ENCODE data around the gene SF3B2. TPM values are rescaled to one million over a fixed set of nuclear protein-coding genes. Genes with fewer than 3 reads are reported as not detected.
"Not testable (repeated sequence)": the region's sequence is repeated elsewhere in the genome, so short reads cannot be mapped to it uniquely, and the experiment has no call there.

SF3B2 gene
- total RNA-seq, 1 donor from 2014 or later, result 88.6 TPM

DNA sequence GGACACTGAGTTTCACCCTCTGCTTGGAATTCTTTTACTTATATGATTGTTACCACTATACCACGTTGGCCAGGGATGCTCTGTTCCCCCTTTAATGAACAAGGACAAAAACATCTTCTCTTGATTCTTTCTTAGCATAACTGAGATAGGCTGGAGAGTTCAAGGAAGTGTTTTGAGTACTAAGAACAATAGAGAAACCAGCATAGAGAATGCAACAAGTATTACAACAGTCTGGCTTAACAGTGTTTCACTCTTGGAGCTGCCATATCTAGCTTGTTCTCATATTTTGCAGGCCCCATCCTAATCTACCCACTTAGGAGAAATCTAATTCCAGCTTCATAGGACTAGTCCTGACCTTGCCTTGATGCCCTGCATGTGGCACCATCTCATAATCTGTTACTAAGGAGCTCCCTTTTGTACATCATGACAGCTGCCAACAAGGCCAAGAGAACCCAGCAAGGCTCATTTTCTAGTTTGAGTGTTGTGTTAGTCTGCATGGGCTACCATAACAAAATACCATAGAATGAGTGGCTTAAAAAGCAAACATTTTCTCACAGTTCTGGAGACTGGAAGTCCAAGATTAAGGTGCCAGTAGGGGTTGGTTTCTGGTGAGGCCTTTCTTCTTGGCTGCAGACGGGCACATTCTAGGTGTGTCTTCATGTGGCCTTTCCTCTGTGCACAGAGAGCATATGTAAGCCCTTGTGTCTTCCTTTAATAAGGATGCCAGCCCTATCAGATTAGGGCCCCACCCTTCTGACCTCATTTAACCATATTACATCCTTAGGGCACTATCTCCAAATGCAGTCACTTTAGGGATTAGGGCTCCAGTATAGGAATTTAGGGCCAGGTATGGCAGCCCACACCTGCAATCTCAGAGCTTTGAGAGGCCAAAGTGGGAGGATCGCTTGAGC, 55.7 kb downstream of the SF3B2 start:
- DNase-seq, result no peak

- no peak for DNase-seq
Observed at GRCh38 chr11:66109294-66109693, 57.1 kb downstream of the SF3B2 start.

GRCh38 chr11:66111158-66111557, 59.0 kb downstream of the SF3B2 start:
- DNase-seq, result no peak

DNA sequence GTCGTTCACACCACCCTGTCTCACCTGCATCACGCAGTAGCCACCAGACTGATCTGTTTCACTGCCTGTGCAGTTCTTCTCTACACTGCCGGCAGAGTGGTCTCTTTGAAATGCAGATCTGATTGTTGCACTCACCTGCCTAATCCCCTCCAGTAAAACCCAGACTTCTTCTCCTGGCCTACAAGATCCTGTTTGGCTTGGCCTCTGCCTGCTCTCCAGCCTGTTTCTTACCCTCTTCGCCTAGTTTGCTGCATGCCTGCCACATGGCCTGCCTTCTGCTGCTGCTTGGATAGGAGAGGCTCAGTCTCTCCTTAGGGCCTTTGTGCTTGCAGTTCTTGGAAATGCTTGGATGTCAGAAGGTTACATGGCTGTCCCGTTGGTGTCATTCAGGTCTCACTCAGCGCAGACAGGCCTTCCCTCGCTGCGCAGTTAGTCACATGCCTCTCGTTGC, 59.9 kb downstream of the SF3B2 start:
- no peak for DNase-seq

GRCh38 chr11:66112601-66113499, 60.7 kb downstream of the SF3B2 start:
- DNase-seq, result no peak

GRCh38 chr11:66114957-66115356, 62.8 kb downstream of the SF3B2 start:
- not testable (repeated sequence) for DNase-seq

DNA sequence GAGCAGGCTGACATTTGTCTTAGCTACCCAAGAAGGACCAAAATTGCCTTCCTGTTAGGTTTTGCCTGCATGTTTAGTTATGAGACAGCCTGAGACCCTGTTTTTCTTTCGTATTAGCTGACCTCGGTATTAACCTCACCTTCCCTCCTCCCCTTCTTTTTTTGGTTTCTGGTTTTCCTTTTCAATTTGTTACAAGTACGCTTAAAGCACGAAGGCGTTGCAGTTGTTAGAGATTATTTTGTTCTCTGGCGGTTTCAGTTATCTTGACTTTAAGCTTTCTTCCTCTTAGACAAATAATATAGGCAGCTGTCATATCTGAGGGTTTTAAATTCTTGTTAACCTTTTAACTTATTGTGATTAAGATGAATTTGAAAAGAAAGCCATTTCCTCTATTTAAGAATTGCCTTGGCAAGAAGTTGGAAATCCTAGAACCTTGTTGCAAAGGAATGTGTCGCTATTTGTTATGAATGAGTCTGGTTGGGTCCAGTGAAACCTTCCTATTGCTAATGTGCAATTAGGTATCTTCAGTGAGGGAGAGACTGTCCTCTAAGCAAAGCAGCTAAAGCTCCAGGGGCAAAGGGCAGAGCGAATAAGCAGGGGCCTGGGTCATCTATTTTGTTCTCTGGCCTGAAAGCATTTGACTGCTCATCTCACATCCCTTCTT, 63.6 kb downstream of the SF3B2 start:
- DNase-seq, result no peak

DNA sequence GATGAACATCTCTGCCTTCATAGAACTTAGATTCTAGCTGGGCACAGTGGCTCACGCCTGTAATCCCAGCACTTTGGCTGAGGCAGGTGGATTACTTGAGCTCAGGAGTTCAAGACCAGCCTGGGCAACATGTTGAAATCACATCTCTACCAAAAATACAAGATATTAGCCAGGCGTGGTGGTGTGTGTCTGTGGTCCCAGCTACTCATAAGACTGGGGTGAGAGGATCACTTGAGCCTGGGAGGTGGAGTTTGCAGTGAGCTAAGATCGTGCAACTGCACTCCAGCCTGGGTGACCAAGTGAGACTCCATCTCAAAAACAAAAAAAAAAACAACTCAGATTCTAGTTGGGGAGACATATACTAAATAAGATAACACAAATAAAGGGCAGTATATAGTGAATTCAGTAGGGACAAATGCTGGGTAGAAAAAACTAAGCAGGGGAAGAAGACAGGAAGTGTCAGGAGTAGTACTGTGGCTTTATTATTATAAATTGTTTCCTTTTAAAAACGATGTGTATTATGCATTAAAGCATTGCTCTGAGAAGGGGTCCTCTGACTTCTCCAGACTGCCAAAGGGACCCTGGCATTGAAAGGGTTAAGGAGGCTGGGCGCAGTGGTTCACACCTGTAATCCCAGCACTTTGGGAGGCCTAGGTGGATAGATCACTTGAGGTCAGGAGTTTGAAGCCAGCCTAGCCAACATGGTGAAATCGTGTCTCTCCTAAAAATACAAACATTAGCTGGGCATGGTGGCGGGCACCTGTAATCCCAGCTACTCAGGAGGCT, 64.6 kb downstream of the SF3B2 start:
- no peak for DNase-seq

GRCh38 chr11:66118847-66119246, 66.7 kb downstream of the SF3B2 start:
- DNase-seq, result no peak

Other genes with a start within 250 kb of the SF3B2 start
- gene SNX32, start 218.4 kb upstream of the SF3B2 start, total RNA-seq, result 7.3 TPM
- 404 TPM for gene CFL1, start 194.2 kb upstream of the SF3B2 start, total RNA-seq
- 45.9 TPM for gene MUS81, start 191.9 kb upstream of the SF3B2 start, total RNA-seq
- gene EFEMP2, start 179.6 kb upstream of the SF3B2 start, total RNA-seq, result 13.3 TPM
- gene CTSW, start 172.5 kb upstream of the SF3B2 start, total RNA-seq, result not detected
- gene FIBP, start 163.9 kb upstream of the SF3B2 start, total RNA-seq, result 107 TPM
- gene CCDC85B, start 161.7 kb upstream of the SF3B2 start, total RNA-seq, result 14.0 TPM
- gene FOSL1, start 152.0 kb upstream of the SF3B2 start, total RNA-seq, result not detected
- gene C11orf68, start 133.3 kb upstream of the SF3B2 start, total RNA-seq, result 12.6 TPM
- gene DRAP1, start 132.9 kb upstream of the SF3B2 start, total RNA-seq, result 50.4 TPM
- not detected for gene TSGA10IP, start 106.9 kb upstream of the SF3B2 start, total RNA-seq
- 22.1 TPM for gene SART1, start 90.6 kb upstream of the SF3B2 start, total RNA-seq
- gene EIF1AD, start 50.2 kb upstream of the SF3B2 start, total RNA-seq, result 20.7 TPM
- 16.7 TPM for gene BANF1, start 49.9 kb upstream of the SF3B2 start, total RNA-seq
- gene CST6, start 40.4 kb upstream of the SF3B2 start, total RNA-seq, result not detected
- gene CATSPER1, start 25.9 kb upstream of the SF3B2 start, total RNA-seq, result not detected
- 14.0 TPM for gene GAL3ST3, start 3.2 kb upstream of the SF3B2 start, total RNA-seq
- 34.5 TPM for gene PACS1, start 17.9 kb downstream of the SF3B2 start, total RNA-seq
- 31.5 TPM for gene KLC2, start 205.3 kb downstream of the SF3B2 start, total RNA-seq
- 28.9 TPM for gene RAB1B, start 216.3 kb downstream of the SF3B2 start, total RNA-seq
- 33.1 TPM for gene CNIH2, start 225.8 kb downstream of the SF3B2 start, total RNA-seq
- gene YIF1A, start 236.8 kb downstream of the SF3B2 start, total RNA-seq, result 32.4 TPM
- 6.4 TPM for gene TMEM151A, start 239.5 kb downstream of the SF3B2 start, total RNA-seq